Frontal cortex (tissue), 4 donors: ENCODE measurements around the gene RAD54L. TPM values are rescaled to one million over a fixed set of nuclear protein-coding genes. Genes with fewer than 3 reads are reported as not detected.

ENCODE experiments used
- DNase-seq, 2 donors: peaks; one replicate each; pipeline ENCODE4 v3.0.0; 2012; ENCODE audit warnings: low spot score in 2 of 2
- FAIRE-seq: peaks from 2 replicates; lab custom pipeline; 2012; peaks lifted over from hg19 to GRCh38; lab: Jason Lieb, UNC
- total RNA-seq: library from RNA; depleted of rRNA; stranded (reverse); fragments of >200 nt; gene quantifications from one replicate; pipeline ENCODE4 v1.2.3, GENCODE V29; 2014
- donor health status: control.
- donor health status: control.
- donor health status: control.

RAD54L gene
- total RNA-seq, 1 donor from 2014 or later: 0.82 TPM

DNA sequence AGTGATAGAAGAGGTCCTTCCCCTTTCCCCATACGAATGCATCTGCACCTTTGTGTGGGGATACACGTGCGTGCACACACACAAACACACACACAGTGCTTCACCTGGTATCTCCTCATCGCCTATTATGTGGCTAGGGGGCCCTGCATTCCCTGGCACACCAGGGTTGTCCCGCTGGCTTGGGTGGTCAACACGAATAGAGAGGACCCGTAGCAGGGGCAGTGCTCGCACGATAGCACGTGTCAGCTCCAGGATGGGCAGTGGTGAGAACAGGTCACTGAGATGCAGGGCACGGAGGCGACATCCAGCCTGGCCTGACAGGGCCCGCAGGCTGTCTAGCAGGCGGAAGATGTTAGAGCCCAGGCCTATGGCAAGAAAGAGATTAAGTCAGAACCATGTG is 33.5 kb downstream of the RAD54L start:
- FAIRE-seq: no peak
- DNase-seq: no peak

DNA sequence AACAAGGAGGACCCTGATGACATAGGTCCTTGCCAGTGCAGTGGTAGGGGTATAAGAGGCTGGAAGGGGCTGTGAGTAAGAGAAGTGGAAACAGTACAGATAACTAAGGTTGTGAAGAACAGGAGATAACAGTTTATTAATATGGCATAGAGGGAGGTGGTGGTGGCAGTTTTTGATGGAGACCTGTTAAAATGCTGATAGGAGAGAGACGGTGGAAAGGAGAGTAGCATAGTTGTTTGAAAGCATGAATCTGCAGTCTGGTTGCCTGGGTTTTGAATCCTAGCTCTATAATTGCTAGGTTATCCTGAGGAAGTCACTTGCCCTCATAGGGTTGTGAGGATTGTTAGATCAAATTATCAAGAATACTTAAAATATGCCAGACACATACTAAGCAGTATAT is 36.5 kb downstream of the RAD54L start:
- DNase-seq: no peak
- no peak for FAIRE-seq

DNA sequence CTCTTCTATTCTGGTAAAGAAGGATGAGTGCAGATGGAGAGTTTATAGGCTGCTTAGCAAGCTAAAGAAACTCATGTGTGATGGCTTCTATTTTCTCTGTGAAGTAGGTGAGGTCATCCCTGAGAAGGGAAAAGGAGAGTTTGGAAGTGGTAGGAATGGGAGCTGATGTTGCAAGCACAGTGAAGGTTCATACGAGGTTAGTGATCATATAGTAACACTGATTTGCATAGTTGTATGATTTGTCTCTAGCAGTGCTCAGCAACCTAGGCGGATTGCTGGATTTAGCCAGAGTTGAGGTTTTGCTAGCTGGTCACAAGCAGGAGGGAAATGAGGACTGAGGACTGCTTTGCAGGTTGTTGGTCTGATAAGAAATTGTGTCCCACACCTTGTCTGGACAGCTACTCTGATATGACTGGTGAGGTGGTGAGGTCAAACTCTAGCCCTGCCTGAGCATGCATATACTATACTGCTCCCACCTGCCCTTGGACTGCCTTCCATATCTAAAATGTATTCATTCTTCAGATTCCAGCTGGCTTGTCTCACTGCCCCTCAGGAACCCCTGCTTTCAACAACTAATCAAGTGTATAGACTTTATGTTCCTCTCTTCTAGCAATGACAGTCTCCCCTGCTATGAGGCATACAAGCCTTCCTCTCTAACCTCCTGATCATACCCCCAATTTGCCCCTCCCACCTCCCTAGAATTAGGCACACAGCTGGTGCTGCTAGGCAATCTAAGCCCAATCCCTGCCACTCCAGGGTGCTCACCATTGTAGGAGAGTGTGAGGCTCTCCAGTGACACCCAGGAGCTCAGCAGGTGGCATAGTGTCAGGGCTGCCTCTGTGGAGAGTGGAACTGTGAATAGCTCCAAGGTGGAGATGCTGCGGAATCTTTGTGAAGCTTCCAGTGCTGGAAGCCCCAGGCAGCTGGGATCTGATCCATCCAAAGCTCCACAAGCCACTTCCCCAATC is 37.3 kb downstream of the RAD54L start:
- FAIRE-seq (no peak), DNase-seq (no peak)

DNA sequence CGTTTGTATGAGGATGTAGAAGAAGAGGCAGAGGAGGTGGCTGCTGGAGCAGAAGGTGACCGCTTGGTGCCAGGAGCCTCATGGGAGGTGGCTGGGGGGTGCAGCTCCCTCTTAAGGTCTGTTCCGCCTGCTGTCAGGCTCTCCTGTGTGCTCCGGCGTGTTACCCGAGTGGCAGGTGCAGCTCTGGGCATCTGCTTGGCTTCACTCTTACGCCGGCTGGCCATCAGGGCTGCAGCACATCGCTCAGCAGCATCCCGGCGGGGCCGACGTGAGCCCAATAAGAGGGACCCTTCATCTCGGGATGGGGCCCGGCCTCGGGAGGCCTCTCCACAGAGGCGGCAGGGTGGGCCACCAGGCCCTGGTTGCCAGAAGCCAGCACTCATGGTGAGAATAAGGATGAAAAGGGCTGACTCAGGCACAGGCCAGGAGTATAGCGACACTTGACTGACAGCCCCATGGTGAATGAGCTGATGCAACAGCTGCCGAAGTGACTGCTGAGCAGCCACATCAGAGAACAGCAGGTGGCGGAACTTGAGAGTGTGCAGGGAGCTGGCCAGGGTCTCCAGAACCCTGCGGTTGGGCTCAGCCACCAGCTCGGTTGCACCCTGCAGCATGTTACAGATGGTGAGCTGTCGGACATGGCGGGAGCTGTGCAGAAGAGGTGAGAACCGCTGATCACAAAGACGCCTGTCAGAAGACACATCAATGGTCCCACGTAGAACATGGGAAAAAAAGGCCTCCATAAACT is 38.3 kb downstream of the RAD54L start:
- no peak for DNase-seq
- no peak for FAIRE-seq

DNA sequence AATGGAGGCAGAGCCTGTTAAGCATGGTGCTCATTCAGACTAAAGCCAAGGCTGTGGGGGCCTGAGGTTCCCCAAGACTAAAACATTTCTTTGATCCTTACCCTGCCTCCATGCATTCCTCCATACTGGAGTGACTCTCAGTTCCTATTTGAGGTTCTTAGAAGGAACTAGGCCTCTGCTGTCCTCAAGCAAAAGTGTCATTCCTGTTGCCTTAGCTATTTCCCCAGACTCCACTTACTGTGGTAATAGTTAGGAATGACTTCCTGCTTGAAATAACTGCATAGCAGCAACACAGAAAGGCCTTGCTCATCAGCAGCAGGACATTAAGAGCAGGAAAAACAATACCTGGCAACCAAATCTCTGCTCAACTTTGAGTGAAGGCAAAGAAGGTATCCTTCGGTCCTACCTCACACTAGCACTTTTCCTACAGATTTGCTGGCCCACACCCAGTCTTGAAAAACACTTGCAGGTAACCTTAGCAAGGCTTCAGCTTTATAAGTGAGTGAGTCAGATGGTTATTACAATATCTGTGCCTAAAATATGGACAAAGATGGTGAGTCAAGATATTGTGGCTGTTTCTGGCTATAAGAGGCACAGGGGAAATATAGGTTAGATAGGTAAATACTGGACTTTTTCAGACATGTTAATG is 41.0 kb downstream of the RAD54L start:
- no peak for FAIRE-seq

DNA sequence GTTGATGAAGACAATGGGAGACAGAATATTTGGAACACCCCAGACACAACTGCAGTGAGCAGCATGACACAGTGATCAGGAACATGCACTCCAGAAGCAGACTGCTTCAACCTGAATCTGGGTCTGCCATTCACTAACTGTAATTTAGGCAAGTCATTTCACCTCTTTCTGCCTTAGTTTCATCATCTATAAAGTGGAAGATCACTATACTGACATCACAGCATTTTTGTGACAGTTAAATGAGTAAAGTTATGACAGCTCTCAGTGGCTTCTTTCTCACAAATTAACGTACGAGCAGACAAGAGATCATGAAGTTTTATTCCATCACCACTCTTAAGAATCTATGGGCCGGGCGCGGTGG is 41.6 kb downstream of the RAD54L start:
- DNase-seq: no peak
- no peak for FAIRE-seq

More for the DNA sequence above, 41.0 kb downstream of the RAD54L start:
- no peak for DNase-seq

DNA sequence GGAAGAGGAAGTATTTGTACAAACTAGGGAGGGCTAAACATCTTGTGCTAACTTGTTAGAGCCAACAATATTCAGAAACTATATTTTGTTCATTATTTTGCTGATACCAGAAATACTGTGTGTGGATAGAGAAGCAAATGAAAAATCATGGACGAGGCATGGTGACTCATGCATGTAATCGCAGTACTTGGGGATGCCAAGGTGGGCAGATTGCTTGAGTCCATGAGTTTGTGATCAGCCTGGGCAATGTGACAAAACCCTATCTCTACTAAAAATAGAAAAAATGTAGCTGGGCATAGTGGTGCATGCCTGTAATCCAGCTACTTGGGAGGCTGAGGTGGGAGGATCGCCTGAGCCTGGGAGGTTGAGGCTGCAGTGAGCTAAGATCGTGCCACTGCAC is 42.4 kb downstream of the RAD54L start:
- FAIRE-seq (no peak), DNase-seq (no peak)

DNA sequence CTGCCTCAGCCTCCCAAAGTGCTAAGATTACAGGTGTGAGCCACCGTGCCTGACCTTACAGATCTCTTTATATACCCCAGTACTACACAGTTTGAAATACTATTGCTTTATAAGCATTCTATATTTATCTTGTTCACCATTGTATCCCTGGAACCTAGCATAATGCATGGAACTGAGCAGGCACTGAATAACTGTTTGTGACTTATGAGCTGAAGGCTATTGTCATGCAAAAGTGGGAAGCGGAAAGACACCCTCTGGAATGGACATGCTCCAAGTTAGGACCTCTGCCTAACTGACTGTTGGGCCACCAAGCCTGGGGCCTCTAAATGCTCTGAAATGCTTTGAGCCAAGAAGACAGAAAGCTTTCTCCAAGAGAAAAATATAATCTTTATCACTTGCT is 47.7 kb downstream of the RAD54L start:
- FAIRE-seq (no peak), DNase-seq (no peak)

DNA sequence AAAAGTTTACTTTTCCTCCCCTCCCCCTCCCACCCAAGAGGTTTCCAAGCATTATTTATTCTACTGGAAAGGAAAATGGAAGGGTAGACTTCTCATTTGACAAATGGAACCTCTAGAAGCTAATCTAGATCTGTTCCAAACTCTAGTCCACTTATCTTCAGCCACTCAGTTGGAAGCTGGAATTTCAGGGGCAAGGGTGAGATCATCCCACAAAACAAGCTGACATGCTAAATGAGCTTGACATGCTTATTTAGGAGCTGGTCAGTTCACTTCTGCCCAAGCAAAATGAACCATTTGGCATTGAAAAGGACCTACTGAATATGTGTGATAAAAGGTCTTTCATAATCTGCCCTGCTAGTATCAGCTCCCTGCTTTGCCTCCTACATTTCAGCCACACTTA is 50.8 kb downstream of the RAD54L start:
- FAIRE-seq: no peak
- no peak for DNase-seq

DNA sequence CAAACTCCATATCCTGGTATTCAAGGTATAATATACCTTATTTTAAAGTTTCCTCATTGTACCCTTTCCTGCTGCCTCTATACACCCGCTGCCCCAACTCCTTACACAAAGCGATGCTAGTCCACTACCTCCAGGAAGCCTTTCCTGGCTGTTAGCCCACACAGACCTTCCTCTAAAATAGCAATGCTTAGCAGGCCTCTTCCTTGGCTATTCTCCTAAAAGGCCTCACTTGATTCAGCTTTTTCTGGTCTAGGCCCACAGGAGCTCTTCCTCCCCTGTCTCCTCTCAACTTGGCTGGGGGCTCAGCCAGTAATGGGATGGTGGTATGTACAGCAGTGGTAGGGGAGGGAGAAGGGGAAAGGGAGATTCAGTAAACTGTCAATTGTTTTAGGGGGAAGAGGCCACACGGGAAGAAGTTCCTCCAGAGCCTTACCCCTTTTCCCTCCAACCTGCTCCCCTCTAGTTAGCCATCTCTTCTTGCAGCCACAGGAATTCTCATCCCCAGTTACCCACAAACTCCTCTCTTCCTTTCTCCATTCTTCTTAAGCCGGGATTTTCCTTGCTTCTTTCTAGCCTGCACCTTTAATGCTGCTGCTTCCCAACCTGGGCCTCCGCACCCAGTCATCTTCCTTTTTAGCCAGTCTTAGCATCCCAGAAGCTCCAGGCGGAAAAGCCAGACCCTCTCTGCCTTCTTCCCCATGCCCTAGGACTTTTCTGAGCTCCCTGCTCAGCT is 53.3 kb downstream of the RAD54L start:
- DNase-seq (no peak), FAIRE-seq (no peak)

DNA sequence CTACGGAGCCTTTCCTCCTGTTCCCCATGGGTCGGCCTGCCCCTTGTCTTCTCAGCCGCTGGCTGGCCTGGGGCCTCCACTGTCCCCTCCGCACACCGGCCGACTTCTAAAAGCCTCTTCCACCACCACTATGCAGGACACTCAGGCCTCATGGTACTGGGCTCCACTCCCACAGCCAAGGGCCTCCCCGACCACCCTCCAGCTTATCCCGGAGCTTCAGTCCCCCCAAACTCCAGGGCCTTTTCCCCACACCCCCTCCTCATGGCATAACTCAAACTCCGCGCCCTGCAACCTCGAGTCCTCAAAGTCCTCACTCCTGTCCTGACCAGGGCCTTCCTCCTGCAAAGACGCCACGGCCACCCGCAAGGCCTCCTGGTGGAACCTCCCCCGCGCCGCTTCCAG is 53.8 kb downstream of the RAD54L start:
- FAIRE-seq: no peak
- no peak for DNase-seq

DNA sequence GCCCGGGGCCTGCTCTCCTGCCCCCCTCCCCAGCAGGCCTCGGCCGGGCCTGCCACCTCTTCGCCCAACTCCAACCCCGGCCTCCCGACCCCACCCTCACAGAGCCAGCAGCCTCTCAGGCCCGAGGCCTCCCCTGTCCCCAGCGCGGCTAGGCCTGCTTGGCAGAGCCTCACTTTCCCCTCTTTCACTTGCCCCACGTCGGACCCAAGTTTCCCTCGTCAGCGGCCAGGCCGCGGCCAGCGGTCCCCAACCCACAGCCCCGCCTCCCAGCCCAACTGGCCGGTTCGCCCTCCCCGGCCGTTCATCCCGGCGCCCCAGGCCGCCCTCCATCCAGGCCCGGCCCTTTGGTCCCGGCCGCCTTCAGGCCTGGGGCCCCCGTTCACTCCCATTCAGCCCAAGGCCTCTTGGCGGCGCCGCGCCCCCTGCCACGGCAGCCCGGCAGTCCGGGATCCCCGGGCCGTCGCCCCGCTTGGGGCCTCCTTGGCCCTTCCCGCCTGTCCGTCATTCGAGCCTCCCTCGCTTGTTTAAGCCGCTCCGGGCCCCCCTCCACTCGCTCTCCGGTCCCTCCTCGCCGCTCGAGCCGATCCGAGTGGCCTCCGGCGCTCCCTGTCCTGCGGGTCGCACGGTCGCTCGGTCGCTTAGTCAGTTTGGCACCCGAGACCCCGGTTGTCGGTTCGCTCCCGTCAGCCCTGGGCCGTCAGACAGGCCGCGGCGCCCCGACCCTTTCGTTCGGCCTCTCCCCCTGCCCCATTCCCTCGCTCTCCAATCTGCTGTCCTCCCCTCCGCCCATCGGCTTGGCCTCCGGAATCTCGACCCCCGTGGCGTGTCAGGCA is 54.5 kb downstream of the RAD54L start:
- FAIRE-seq (no peak), DNase-seq (peak; percentile 51 to 64)

DNA sequence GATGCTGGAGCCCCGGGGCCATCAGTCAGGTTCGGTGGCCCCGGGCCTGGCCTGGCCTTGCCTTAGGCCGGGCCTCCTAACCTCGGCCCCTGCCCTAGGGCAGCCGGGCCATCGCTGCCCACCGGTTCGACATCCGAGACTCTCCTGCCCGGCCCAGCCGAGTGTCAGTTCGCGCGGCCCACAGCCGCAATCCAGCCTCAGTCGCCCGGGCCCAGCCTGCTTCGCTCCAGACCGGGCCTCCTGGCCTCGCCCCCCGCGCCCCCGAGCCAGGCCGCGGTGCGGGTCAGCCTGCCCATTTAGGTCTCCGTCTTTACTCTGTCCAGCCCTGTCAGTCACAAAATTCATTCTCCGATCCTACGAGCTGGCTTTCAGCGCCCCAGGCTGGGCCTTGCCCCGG is 55.1 kb downstream of the RAD54L start:
- DNase-seq (peak in 1 of 2 donors; percentile 49), FAIRE-seq (no peak)

DNA sequence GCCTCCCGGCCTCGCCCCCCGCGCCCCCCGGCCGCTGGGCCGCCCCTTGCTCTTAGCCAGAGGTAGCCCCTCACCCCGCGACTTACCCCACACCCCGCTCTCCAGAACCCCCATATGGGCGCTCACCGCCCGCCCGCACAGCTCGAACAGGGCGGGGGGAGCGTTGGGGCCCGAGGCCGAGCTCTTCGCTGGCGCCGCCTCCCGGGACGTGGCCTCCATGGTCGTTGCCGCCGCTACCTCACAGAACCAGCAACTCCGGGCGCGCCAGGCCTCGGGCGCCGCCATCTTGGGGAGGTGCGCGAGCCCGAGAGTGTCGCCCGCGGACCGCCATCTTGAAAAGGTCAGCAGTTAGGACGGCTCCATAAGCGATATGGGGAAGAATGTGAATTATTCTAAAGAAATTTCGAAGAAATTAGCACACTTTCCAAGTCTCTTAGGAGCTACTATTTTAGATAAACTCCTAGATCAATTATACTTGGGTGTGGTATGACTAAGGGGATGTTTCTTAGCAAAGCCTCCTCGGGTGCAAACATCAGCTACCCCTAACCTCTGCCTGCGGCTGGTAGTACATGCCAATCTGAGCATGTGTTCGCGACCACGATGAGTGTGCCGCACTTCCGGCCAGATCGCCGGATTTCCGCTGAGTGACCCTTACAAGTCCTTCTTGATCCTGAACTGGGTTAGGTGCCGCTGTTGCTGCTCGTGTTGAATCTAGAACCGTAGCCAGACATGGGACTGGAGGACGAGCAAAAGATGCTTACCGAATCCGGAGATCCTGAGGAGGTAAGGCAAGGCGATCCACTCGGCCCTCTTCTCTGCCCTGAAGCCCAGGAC is 55.7 kb downstream of the RAD54L start, which contains the start of the genes LRRC41 and UQCRH:
Gene LRRC41, minus strand, starts transcription at position 579 of the 834 bp plus-strand sequence. Its CDS starts 294 bp downstream, at position 285.
Gene UQCRH, plus strand, starts transcription at position 661 of the 834 bp plus-strand sequence. Its CDS starts 69 bp downstream, at position 730.
- DNase-seq: peak; percentile 92 to 95
- FAIRE-seq: no peak

DNA sequence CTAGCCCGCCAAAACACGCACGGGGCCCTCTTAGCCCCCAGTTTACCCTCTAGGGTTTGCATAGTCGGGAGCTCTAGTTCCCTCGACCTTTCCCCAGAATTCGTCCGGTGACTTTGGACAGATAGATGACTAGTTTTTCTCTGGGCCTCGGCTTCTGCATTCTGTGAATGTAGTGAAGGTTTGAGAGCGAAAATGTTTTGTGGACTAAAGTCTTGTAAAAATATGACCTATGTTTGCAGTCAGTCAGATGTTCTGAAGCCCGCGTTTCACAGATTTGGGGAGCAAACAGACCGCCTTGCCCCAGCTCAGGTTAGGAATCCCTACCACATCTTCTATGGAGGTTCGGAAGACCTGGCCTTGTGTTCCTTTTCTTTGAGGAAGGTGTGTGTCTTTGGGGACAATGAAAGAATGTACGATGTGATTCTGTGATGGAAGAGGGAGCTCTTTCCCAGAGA is 56.3 kb downstream of the RAD54L start:
- FAIRE-seq: no peak
- no peak for DNase-seq

DNA sequence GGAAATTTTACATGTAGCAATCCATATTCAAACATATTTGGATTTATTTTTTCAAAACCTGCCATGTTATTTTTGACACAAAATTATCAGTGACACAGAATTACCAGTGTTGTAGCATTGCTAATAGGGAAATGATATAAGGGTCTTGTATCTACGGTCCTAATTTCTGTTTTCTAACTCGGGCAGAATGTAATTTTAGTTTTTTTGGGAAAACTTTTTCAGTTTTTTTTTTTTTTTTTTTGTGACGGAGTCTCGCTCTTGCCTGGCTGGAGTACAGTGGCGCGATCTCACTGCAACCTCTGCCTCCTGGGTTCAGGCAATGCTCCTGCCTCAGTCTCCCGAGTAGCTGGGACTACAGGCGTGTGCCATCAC is 58.6 kb downstream of the RAD54L start:
- FAIRE-seq (no peak), DNase-seq (no peak)

DNA sequence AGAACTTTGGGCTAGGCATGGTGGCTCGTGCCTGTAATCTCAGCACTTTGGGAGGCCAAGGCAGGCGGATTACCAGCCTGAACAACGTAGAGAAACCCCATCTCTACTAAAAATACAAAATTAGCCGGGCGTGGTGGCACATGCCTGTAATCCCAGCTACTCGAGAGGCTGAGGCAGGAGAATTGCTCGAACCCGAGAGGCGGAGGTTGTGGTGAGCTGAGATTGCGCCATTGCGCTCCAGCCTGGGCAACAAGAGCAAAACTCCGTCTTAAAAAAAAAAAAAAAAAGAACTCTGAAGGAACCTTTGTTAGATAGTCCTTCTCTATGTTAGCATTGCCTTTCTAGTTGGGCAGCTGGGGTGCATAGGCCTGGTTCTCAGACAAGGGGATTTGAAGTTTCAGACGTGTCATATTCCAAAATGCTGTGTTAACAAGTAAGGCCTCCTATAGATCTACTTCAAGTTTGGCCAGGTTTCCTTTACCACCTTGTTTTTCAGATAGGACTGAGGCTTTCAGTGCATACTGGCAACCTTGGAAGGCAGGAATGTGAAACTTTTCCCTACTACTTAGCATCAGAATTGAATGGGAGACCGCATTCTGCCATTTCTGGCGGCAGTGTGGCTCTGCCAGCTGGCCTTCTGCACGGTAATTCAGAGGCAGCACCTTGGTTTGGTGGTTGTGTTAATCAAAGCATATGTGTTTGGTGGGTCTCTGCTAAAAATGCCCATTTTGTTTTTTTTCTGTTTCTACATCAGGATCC is 62.0 kb downstream of the RAD54L start:
- FAIRE-seq (no peak), DNase-seq (no peak)
